Measurements from ENCODE around the gene SCYGR1.
A peak's percentile ranks its signal among the peaks of the same experiment; 100 is the strongest.
"Not testable (repeated sequence)": the region's sequence is repeated elsewhere in the genome, so short reads cannot be mapped to it uniquely, and the experiment has no call there.

SCYGR1 gene, protein sequence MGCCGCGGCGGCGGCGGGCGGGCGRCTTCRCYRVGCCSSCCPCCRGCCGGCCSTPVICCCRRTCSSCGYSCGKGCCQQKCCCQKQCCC

DNA sequence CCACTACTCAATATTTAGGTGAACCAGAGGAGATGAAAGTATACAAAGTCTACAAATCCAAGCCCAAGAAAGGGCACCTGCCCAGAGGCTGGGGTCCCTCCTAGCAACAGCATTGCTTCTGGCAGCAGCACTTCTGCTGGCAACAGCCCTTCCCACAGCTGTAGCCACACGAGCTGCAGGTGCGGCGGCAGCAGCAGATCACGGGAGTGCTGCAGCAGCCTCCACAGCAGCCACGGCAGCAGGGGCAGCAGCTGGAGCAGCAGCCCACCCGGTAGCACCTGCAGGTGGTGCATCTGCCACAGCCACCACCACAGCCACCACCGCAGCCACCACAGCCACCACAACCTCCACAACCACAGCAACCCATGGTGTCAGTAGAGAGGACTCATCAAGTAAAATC, at the start of gene SCYGR1:
Gene SCYGR1, minus strand, starts transcription at position 367 of the 400 bp plus-strand sequence. Its CDS starts 0 bp downstream, at position 367.
- DNase-seq: not testable (repeated sequence)

DNA sequence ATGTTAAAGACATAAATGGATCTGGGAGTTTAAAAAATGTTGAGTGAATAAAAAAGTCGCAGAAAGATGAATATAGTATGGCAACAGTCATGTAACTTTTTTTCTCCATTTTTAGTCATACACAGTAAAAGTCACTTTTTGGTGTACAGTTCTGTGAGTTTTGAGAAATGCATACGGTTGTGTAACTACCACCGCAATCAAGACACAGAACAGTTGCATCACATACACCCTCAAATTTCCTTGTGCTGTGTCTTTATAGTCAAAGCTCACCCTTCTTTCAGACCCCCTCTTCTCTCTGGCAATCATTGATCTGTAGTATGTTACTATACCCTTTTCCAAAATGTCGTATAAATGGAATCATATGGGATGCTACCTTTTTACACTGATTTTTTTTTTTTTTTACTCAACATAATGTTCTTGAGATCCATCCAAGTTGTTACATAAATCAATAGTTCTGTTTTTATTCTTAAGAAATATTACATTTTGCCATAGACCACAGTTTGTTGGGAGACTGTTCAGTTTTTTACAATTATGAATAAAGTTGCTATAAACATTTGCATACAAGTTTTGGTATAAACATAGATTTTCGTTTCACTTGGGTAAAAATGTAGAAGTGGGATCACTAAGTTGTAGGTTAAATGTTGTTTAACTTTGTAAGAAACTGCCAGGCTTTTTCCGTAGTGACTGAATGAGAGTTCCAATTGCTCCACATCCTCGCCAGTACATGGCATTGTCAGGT, 48.9 kb upstream of the SCYGR1 start:
- DNase-seq: no peak

DNA sequence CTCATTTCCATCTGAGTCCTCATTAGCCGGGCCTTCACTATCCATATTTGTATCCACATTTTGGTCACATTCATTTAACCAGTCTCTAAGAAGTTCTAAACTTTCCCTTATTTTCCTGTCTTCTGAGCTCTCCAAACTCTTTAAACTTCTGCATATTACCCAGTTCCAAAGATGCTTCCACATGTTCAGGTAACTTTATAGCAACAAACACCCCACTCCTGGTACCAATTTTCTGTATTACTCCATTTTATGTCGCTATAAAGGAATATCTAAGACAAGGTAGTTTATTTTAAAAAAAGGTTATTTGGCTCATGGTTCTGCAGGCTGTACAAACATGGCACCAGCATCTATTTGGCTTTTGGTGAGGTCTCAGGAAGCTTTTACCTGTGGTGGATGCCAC, 45.4 kb upstream of the SCYGR1 start:
- DNase-seq: no peak

DNA sequence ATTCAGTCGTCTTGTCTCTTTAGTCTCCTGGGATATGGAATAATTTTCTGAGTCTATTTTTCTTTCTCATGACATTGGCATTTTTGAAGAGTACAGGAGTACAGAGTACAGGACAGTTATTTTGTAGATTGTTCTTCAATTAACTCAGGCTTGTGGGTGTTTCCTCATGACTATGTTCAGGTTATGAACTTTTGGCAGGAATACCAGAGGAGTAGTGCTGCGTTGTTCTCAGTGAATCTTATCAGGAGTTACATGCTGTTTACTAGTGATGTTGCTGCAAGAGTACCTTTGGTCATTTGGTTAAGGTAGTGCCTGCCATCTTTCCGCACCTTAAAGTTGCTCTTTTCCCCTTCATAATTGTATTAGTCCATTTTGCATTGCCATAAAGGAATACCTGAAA, 42.9 kb upstream of the SCYGR1 start:
- no peak for DNase-seq

DNA sequence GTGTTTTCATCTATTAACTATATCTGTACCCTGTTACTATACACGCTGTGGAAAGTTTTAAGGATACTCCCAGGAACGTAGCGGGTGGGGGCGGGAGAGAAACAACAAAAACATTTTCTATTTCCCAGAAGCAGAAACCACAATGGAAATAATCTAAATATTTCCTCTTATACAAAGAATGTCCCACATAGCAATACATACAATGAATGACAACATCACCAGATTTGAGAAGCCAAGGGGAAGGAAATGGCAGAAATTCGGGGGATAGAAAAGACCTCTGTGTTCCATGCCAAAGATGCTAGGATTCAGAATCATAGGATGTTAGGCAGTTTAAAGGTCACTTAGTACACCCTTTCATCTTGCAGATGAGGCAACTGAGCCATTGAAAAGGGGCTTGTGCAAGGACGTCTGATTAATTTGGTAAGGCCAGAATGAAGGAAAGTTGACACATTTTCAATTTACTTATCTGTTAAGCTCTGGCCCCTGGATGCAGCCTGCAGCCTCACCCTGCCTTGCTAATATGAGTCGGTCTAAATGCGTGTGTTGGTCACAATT, 41.1 kb upstream of the SCYGR1 start:
- DNase-seq: no peak

DNA sequence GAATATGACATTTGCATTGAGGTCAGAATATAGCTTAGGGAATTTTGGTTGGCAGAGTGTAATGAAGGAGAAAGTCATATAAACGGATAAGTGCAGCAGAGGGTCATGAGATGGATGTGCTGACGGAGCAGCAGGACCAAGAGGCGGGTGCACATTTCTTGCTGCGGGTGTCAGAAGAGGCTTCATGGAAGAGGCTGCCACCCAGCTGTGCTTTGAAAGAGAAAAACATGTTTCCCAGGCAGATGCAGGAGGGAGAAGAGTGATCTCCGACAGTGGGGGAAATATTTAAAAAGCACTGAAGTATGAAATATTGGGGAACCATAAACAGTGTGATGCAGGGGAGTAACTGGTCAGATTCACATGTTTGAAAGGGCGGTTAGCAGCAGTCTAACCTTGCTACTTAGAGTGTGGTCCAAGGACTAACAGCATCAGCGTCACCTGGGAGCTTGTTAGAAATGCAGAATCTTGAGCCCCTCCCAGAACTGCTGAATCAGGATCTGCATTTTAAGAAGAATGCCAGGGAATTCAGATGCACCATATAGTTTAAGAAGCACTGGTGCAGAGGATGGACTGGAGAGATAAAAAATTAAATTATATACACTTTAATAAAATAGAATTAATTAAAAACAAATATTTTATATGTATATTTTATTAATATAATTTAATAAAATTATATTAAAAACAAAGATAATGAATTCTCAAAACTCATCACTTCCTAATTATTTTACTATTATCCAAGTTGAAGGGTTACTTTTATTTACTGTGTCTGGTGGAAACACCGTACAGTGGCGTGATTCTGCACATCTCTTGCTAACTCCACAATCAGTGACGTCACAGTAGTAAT, 36.1 kb upstream of the SCYGR1 start:
- no peak for DNase-seq

DNA sequence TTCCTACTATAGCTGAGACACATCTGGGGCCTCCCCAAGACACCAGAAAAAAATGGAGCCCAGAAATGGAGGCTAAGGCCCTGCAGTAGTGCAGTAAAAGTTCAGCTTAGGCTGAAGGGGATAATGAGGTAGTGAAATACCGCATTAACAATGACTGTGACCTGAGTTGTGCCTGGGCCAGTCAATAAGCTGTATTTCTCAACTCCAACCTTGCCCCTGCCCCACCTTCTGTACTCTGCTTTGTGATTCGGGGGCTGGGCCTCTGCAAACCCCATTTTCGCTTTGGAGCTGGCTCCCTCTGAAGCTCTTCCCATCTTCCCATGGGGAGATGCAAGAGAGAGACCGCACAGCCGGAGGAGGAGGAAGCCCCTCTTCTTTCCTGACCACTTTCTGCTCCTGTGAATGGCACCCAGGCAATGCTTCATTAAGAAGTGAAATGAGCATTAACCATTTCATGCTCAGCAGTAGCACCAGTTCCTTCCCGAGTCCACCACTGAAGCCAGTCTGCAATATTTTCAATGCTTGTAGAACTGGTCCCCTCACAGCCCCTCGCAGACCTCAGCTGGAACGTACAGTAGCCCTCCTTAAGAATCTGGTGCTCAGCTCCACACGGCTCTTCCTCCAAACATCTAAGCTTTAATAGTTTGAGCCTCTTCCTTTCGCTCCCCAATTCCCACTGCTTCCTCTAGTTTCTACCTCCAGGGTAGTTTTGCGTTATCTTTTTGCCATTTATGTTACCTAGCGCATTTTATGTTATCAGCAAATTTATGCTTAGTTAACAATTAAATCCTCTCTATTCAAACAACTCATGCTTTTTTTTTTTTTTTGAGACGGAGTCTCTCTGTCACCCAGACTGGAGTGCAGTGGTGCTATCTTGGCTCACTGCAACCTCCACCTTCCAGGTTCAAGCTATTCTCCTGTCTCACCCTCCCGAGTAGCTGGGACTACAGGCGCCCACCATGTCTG, 32.6 kb upstream of the SCYGR1 start:
- no peak for DNase-seq

DNA sequence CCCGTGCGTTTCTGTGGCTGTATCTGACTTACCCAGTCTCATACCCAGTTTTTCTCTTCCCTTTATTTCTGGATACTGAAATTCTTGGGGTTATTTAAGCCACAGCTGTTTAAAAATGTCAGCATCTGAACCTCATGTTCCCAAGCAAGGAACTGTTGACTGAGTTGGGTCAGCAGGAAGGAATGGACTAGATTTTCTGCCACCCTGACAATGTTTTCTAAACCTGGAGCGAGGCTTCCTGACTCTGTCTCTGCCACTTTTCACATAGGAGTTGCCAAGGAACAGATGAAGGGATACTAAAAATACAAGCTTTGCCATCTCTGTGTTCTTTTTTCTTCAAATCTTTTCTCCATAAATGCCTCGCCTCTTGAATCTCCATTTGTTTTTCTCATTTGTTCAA, 29.0 kb upstream of the SCYGR1 start:
- no peak for DNase-seq

DNA sequence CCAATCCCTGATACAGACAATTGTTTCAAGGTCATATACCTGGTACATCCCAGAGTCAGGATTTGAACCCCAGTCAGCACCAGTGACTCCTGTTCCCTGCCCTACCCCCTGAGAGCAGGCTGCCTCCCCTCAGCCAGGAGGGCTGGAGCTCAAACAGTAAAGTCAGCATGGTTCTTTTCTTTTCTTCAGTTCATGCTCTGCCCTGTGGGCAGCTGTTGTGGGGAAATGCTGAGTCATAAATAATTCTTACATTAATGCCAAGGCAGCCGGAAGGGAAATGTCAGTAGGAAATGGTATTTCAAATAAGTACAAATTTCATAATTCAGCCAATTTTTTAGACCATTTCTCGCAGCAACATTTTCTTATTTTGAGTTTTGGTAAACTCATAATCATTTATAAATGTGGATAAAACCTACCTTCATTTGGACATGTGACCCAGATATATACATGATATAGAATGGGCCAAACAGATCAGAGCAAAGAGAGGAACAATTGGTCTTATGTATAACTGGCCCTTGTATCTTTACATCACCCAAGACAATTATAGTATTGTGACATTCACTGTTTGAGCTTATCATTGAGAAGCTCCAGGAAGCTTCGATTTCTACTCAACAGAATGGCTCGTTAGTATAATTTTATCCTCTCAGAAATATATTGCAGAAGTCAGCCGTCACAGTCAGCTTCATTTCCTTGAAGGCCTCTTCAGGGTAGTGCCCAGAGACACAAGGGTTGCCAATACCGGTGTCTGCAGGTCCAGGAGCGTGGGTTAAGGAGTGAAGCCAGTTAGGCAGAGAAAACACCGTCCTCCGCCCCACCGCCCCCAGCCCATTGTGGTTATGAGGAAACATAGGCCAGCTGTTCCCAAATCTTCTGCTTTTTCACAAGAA, 28.0 kb upstream of the SCYGR1 start:
- DNase-seq: no peak

DNA sequence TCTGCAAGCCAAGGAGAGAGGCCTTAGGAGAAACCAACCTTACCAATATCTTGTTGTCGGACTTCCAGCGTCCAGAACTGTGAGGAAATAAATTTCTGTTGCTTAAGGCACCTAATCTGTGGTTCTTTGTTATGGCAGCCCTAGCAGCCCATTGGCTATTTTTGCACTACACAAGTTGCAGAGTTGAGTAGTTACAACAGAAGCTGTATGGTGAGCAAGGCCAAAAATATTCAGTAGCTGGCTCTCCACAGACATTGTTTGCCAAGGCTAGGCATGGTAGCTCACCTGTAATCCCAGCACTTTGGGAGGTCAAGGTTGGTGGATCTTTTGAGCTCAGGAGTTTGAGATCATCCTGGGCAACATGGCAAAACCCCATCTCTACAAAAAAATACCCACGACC, 27.1 kb upstream of the SCYGR1 start:
- DNase-seq: no peak

DNA sequence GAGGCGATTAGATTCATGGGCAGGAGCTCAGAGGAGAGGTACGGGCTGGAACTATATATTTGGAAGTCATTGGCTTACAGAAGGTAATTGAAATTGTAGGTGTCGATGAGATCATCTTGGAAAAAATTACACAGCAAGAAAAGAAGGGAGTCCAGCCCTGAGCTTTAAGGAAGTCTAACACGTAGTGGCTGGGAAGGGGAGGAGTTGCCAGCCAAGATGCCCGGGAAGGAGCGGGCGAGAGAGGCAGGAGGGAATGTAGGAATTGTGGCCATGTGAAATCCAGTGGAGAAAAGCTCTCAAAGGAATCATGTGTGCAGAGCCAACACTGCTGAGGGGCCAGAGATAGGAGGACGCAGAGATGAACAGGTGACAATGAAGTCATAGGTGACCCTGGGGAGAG, 25.6 kb upstream of the SCYGR1 start:
- DNase-seq: no peak

DNA sequence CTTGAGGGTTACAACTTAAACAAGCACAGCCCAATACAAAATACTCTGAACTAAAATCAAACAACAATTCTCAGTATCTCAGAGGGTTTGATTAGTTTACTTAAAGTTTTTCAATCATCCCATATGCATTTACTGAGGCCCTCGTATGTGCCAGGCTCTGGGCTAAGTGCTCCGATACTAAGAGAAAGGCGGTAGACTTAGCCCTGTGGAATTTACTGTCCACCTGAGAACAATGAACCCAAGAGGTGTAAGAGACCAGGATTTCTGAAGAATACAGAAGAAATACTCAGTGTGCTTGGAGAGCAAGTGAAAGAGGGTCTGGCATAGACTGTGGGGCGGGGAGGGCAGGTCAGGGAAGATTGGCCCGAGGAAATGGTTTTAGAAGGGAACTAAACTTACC, 25.1 kb upstream of the SCYGR1 start:
- DNase-seq: no peak

DNA sequence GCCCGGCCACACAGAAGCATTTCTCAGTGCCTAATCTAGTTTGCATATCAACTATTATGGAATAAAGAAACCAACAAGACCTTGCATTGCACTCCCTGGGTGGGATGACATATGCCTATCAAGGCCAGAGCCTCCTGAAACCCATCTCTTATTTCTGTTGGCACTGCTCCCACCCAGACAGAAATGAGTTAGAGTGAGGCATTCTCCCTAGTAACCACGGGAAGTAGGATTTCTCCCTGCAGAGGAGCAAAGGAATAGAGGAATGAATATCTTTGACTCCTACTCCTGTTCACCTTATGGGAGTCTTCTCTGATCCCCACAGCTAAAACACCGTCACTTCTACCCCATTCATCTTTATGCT, 24.2 kb upstream of the SCYGR1 start:
- DNase-seq: no peak

DNA sequence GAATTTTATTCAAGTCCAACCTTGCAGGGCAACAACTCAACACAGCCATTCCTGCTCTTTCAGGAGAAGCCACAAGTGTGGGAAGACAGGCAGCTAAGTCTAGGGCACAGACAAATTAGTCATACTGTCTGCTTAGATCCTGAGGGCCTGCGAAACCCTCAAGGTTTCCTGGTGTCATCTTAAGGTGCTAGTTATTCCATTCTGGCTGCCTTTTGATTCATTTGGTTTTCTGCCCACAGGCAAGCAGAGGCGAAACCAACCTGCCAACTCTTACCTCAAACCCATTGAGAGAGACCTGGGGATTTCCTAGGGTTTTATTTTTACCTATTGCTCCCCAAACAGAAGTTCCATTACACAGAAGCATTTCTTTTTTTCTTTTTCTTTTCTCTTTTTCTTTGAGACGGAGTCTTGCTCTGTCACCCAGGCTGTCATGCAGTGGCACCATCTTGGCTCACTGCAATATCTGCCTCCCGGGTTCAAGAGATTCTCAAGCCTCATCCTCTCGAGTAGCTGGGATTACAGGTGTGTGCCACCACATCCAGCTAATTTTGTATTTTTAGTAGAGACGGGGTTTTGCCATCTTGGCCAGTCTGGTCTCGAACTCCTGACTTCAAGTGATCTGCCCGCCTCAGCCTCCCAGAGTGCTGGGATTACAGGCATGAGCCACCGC, 23.7 kb upstream of the SCYGR1 start:
- no peak for DNase-seq

DNA sequence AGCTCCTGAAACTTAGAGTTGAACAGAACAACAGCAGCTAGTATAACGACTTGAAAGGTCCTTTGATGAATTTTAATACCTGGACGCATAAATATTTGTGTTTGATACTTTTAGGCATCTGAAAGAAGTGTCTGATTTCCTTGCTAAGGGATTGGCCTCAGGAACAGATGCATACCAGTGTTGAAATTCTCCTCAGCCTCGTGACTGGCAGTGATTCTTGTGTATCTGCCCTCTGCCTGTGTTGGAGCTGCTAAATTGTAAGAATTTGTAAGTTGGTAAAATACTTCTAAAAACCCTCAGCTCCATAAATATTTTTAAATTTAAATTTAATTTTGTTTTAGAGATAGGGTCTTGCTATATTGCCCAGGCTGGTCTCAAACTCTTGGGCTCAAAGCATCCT, 22.4 kb upstream of the SCYGR1 start:
- no peak for DNase-seq

DNA sequence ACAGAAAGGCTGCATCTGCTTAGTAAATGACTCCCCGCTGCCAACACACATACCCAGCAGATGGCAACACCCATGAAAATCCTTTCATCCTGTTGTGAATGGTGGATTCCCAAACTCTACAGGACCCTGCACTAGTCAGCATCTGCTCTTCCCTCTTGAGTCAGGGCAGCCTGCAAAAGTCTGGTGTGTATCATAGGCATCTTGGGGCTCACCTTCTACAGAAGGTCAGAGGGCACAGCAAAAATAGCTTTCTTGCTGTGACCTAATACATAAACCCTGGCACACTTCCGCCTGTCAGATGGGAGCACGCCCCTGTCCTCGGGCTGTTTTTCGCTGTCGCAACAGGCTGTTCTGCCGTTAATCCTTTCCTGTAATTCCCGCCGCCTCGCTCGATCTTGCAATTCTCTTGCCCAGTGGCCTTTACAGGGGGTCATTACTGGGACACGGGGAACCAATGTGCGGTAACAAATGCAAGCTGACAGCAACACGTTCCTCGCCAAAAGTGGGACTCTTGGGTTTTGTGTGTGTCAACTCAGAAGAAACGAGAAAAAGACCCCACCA, 19.9 kb upstream of the SCYGR1 start:
- DNase-seq: peak; percentile 40

DNA sequence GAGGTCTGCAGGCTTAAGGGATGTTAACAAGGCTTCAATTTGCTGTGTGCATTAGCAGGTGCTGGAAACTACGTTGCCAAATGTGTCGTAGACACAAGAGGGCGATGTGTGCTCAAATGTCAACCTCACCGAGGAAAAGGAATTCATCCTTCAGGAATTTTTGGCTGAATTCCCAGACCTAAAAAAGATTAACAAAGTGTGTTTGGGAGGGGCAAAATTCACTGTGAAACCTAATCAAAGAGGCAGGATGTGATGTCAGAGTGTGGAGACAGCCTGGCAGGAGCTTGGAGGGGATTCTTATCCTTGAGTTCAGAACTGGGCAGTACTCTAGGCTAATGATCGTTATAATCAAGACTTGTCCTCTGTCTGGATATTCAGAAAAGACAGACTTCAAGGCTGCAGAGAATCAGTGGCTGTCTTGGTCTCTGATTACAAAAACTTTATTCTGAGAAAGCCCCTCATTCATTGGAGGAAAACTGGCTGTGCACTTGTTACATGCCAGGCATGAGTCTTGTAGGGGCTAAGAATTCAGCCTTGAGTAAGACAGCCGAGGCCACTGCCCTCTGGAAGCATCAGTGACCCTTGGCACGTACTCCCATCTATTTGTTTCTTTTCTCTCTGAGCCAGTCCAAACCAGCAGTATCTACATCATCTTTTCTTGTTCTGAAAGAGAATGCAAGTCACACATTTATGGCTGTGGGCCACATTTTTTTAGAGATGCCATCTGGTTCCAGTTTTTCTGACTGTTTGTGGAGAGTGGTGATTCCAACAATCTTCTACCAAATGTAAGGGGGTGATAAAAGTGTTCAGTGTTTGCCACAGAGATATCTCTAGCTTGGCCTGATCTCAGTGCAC, 18.7 kb upstream of the SCYGR1 start:
- peak; percentile 77 for DNase-seq

DNA sequence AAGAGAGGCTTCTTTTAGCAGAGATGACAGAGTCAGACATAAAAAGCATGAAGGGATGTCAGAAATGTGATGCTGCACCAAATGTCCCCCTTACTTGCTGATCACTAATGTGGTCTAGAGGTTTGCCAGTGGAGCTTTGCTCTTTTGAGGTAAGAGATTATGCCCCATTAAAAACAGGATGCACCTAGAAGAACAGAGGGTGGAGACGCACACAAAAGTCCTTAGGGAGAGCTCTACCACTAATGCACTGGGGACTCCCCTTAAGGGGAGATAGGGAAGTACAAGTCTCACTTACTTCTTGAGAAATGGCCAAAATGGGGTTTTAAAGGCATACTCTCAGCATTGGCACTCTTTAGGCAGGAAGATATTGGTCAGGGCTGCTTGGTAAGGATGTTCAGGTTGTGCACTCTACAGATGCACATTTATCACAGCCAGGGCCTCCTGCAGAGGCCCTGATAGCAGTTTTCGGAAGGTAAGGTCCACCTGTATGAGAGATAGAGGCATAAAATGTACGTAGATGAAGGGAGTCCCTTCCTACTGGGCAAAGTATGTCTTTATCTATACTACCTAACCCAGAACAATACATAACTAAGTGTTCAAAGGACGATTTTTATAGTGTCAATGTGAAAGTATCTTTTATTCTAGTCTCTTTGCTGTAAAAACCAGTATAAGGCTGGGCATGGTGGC, 17.0 kb upstream of the SCYGR1 start:
- no peak for DNase-seq

DNA sequence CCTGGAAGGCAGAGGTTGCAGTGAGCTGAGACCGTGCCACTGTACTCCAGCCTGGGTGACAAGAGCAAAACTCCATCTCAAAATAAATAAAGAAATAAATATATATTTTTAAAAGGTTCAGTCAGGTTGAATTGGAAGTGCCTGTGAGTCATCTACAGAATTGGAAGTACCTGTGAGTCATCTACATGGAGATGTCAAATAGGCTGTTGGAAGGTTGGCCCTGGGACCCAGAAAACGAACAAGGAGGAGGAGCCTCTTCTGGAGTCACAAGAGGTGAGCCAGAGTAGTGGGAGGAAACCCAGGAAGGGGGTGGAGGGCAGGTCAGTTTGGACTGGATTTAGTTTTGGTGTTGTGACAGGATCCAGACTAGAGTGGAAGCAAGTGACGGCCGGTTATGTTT, 15.2 kb upstream of the SCYGR1 start:
- no peak for DNase-seq

Measured in NCI-H2171 treated with DMSO at 0.1 percent for 48 hours (cell line).